Activated gamma-delta T cell (primary cell): Measurements from ENCODE around the gene TNFRSF6B.
"Not testable (repeated sequence)": the region's sequence is repeated elsewhere in the genome, so short reads cannot be mapped to it uniquely, and the experiment has no call there.

Experiments
- DNase-seq: peaks from one replicate; lab custom pipeline; 2025; lab: John Stamatoyannopoulos, UW
- total RNA-seq, 2 donors: gene quantifications; one replicate each; lab custom pipeline; 2026; lab: John Stamatoyannopoulos, UW

TNFRSF6B gene
- 0 reads per million in 2 donors for total RNA-seq

- DNase-seq: no peak
These were observed at the start of gene TNFRSF6B for GRCh38 chr20:63696628-63697356. Gene TNFRSF6B (plus strand): TSS chr20:63696652. CDS start chr20:63696768, 116 bp downstream.

DNA sequence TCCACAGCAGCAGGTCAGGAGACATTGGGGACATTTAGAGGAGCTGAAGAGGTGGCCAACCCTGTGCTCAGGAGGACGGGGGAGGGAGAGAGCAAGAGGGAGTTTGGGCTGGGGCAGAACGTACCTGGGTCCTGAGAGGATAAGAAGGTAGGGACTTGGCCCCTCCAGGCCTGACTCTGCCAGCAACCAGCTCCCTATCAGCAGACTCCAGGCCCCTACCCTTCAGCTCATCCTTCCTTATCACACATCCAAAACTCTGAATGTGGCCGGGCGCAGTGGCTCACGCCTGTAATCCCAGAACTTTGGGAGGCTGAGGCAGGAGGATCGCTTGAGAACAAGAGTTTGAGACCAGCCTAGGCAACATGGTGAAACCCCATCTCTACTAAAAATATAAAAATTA, 48.3 kb upstream of the TNFRSF6B start:
- DNase-seq: no peak

DNA sequence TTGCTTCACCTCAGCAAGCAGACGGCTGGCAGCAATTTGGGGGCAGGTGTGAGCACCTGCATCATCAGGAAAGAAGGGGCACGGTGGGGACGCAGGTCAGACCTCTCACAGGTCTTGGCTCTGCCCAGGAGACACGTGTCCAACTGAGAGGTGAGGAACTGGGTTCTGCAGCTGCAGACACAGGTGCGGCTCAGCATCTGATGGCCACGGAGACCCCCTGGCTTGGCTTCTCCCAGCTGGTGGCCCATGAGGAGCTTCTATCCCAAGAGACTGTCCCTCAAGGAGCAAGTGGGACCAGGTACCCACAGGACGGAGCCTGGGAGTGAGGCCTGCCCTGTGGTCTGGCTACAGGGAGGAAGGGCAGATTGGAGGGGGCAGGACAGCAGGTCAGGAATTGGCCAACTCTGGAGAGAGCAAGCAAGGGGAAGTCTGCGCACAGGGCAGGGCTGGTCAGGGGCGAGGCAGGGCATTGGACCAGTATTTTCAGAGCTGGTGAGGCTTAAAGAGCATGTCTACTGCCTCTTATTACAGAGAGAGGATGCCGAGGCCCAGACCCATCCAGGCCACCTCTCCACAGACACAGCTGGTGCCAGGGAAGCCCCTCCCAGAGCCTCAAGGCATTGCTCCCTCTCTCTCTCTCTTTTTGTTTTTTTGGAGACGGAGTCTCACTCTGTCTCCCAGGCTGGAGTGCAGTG, 47.4 kb upstream of the TNFRSF6B start:
- no peak for DNase-seq

DNA sequence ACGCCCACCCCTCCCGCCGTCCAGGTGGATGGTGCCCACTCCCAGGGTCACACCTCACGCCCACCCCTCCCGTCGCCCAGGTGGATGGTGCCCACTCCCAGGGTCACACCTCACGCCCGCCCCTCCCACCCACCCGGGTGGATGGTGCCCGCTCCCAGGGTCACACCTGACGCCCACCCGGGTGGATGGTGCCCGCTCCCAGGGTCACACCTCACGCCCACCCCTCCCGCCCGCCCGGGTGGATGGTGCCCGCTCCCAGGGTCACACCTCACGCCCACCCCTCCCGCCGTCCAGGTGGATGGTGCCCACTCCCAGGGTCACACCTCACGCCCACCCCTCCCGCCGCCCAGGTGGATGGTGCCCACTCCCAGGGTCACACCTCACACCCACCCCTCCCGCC, 46.0 kb upstream of the TNFRSF6B start:
- not testable (repeated sequence) for DNase-seq

DNA sequence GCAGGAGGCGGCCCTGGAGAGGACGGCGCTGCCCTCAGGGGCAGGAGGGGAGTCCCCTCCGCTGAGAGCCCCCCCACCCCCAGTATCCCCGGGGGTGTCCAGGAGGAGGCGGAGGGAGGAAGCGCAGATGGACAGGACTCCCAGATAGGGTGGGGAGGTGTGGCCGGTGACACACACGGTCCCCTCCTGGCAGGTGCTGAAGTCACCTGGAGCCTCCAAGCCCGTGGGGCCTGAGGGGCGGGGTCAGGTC, 44.6 kb upstream of the TNFRSF6B start:
- DNase-seq: no peak

DNA sequence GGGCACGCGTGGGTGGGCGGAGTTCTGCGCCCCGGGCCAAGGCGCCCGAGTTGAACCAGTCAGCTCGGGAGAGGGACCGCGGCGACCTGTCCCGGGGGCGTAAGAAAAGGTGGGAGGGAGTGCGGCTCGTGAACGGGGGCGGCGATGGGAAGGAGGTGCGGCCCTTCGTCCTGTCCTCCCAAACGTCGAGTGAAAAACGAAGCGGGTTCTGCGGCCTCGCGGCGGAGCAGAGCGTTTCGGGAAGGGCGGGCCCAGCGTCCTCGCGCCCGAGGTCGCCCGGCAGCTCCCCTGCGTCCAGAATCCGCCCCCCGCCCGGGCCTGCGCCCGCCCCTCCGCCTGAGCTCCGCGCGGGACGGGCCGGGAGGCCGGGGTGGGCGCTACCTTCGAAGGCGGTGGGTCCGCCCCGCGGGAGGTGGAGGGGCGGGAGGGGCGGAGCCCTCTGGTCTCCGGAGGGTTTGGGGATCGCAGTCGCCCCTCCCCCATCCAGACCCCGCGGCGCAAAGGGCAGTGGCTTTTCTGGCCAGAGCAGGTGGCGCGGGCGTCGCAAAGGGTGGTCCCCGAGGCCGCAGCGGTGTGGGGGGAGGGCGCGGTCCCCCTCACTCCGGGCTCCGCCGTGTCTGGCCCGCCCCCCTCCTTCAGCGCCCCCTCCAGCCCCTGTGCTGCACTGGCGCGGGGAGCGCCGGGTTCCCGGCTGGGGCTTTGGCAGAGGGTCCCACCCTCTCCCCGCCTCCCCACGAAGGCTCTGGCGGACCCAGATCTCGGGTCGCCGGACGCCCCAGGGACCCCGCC, 44.1 kb upstream of the TNFRSF6B start:
- peak; percentile 39 for DNase-seq

GRCh38 chr20:63653041-63653973, 43.1 kb upstream of the TNFRSF6B start, which contains the start of gene STMN3:
Gene STMN3 (minus strand): TSS chr20:63653424. CDS start chr20:63653345, 79 bp downstream.
- DNase-seq: peak; percentile 49

GRCh38 chr20:63653974-63654668, 42.3 kb upstream of the TNFRSF6B start:
- DNase-seq: no peak

DNA sequence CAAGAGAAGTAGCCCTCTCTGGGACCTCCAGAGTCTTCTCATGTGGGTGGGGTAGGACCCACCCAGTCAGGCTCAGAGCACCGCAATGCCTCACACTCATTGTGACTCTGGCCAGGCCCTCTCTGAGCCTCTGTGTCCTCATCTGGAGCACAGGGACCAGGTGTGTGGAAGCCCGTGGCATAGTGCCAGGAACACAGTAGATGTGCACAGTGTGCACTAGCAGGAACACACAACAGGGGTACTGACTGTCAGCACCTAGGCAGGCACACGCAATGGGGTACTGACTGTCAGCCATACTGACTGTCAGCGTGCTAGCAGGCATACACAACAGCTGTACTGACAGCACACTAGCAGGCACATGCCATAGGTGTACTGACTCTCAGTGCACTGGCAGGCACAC, 41.2 kb upstream of the TNFRSF6B start:
- no peak for DNase-seq

DNA sequence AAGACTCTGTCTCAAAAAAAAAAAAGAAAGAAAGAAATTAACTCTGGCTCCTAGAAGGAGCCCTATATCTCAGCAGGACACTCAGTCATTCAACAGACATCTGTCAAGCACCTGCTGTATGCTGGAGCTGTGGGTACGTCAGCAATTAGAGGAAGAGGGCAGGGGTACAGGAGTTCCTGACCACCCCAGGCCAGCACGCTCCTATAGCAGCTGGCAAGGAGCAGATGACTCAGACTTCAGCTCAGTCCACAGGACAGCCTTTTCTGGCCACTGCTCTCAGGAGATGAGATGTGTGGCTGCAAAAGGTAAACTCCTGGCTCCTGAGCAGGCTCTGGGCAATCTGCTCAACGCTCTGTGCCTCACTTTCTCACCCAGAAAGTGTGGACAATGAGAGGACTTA, 40.0 kb upstream of the TNFRSF6B start:
- no peak for DNase-seq

DNA sequence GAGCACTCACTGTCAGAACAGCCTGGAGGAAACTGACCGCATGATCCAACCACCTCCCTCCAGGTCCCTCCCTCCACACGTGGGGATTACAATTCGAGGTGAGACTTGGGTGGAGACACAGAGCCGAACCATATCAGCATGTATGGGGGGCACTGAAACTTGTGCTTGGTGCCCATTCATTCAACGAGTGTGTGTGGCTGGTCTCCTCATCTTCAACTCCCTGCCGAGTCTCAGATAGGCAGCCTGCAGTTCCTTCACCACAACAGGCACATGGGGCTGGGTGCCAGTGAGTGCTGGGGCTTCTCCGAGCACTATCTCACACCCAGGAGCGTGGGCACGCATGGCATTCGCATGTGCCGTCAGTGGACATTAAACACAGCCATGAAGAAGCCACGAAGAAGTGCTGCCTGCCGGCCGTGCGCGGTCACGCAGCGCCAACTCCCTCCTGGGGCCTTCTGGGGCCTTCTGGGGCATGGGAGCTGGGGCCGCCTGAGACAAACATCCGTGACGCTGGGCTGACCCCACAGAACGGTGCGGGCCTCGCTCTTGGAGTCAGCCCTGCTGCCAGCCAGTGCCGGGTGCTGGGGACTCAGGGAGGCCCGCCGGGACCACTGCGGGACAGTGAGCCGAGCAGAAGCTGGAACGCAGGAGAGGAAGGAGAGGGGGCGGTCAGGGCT, 39.1 kb upstream of the TNFRSF6B start:
- DNase-seq: no peak

GRCh38 chr20:63657937-63658748, 38.3 kb upstream of the TNFRSF6B start, which contains the start of gene RTEL1:
Gene RTEL1 (plus strand): TSS chr20:63658312. CDS start chr20:63659403, 1,091 bp downstream.
- DNase-seq: peak; percentile 73

DNA sequence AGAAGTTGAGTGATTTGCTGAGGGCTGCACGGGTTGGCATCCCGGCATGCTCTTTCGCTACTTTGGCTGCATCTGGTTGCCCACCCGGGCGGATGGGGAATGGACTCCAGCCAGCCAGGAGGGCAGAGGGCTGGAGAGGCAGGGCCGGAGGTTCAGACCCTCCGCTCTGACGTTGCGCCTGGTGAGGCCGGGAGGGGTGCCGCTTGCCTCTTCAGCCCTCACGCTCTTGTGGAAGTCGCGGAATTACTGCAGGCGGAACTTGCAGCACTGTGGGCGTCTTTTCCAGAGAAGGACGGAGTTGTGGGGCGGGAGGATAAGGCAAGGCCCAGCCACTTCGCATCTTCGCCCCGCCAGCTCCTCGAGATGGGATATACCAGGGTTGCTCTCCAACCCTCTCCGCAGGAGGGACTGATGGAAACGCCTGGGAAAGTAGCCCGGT, 37.7 kb upstream of the TNFRSF6B start:
- no peak for DNase-seq

DNA sequence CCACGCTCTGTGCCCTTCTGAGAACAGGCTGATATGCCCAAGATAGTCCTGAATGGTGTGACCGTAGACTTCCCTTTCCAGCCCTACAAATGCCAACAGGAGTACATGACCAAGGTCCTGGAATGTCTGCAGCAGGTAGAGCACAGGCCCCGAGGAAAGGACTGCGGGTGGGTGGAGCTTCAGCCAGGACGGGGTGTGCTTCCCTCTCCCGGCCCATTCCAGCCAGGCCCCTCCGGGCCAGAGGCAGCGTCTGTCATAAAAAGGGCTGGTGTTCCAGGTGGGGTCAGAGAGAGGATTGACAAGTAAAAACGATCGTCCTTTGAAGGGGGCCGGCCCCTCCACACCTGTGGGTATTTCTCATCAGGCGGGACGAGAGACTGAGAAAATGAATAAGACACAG, 37.1 kb upstream of the TNFRSF6B start:
- DNase-seq: no peak

DNA sequence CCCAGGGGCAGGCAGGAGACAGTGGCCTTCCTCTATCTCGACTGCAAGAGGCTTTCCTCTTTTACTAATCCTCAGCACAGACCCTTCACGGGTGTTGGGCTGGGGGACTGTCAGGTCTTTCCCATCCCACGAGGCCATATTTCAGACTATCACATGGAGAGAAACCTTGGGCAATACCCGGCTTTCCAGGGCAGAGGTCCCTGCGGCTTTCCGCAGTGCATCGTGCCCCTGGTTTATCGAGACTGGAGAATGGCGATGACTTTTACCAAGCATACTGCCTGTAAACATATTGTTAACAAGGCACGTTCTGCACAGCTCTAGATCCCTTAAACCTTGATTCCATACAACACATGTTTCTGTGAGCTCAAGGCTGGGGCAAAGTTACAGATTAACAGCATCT, 36.3 kb upstream of the TNFRSF6B start:
- DNase-seq: not testable (repeated sequence)

DNA sequence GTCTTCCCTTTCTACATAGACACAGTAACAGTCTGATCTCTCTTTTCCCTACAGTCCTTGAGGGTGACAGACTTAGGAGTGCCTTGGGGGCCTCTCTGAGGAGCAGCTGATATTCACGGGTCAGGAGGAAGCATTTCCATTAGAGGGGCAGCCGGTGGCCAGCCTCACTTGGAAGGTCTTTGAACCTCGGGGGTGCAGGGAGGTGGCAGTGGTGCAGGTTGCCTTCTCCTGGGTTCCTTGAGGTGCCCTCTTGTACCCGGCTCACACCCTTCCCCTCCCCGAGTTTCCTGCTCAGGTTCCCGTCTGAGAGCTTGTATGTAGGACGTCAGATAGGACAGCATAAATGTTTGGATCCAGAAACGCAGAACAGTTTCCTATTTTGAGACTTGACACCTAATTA, 35.8 kb upstream of the TNFRSF6B start:
- no peak for DNase-seq

- DNase-seq: no peak
These were observed 35.3 kb upstream of the TNFRSF6B start for GRCh38 chr20:63661108-63661507.

- no peak for DNase-seq
These were observed 34.3 kb upstream of the TNFRSF6B start for GRCh38 chr20:63661959-63662812.

DNA sequence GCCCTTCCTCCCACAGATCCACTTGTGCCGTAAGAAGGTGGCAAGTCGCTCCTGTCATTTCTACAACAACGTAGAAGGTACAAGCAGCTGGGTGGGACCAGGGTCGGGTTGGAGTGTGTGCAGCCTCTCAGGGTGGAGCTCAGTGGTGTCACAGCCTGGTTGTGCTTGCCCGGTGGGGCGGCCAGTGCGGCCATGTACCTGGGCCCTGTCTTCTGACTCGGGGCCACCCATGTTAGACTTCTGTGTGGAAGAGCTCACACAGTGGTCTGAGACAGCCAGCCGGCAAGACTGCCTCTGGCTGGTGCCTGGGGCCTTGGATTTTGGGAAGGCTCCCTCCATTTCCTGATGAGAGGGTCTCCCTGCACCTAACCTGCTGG, 33.7 kb upstream of the TNFRSF6B start:
- DNase-seq: no peak
